ENCODE results near the gene ZNF783. TPM values are rescaled to one million over a fixed set of nuclear protein-coding genes. Genes with fewer than 3 reads are reported as not detected.

The ZNF783 gene
- total RNA-seq, 3 donors from 2014 or later = 9.2 to 18.2 (median 12.9) TPM

GRCh38 chr7:149294634-149295480 is 32.9 kb downstream of the ZNF783 start:
- TF ChIP-seq, protein P1, sequence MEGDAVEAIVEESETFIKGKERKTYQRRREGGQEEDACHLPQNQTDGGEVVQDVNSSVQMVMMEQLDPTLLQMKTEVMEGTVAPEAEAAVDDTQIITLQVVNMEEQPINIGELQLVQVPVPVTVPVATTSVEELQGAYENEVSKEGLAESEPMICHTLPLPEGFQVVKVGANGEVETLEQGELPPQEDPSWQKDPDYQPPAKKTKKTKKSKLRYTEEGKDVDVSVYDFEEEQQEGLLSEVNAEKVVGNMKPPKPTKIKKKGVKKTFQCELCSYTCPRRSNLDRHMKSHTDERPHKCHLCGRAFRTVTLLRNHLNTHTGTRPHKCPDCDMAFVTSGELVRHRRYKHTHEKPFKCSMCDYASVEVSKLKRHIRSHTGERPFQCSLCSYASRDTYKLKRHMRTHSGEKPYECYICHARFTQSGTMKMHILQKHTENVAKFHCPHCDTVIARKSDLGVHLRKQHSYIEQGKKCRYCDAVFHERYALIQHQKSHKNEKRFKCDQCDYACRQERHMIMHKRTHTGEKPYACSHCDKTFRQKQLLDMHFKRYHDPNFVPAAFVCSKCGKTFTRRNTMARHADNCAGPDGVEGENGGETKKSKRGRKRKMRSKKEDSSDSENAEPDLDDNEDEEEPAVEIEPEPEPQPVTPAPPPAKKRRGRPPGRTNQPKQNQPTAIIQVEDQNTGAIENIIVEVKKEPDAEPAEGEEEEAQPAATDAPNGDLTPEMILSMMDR (IDR thresholded peaks at IDR 0.05) = no peak
- no peaks in the 10 kb centered on the region for H3K36me3 ChIP-seq (ENCODE audit: low read depth)
- ATAC-seq (no peak), DNase-seq (no peak)
- H3K4me1 ChIP-seq (ENCODE audit: low read depth) = no peaks in the 10 kb centered on the region
- intact Hi-C loops (cut with DNase I, micrococcal nuclease) = no loop called here
- H3K9me3 ChIP-seq = no peaks in the 10 kb centered on the region
- no peak overlapping the region for H3K4me3 ChIP-seq

DNA sequence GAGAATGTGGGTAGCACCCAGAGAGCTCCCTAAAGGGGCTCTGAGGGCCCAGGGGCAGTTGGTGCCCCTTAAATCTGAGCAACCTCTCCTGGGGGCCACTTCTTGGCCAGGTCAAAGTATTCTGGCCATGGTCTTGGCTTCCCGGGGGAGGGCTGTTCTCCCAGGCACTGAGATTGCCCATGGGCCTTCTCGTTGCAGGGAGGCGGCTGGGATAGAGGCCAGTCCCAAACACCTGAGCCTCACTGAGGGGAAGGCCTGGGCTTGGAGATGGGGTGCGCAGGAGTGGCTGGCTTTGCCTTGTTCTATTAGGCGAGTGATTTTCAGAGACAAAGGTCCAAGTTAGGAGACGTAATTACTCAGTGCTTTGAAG is 33.5 kb downstream of the ZNF783 start:
- intact Hi-C loops (cut with DNase I, micrococcal nuclease) = no loop called here
- H3K36me3 ChIP-seq (ENCODE audit: low read depth) = no peaks in the 10 kb centered on the region
- ATAC-seq = no peak

DNA sequence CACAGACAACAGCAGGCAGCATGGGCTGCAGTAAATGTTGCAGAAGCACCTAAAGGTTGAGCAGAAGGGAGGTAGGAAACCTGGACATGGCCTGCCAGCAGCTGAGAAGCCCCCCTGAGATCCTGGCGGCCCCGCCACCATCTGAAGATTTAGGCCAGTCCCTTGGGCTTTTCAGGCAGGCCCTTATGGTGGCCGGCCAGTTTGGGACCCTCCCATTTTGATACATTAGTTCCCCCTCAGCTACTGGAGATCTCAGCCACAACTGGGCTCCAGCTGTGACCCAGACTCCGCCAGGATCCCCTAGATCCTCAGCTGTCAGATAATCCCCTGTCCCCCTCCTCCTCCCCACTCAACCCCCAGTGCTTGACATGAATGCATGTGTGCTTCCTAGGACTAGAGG is 34.4 kb downstream of the ZNF783 start:
- TF ChIP-seq, protein P1 (IDR thresholded peaks at IDR 0.05) = no peak
- DNase-seq (no peak), ATAC-seq (no peak)
- no peak overlapping the region for H3K4me3 ChIP-seq
- H3K9me3 ChIP-seq = no peaks in the 10 kb centered on the region
- intact Hi-C loops (cut with DNase I, micrococcal nuclease) = no loop called here
- H3K36me3 ChIP-seq (ENCODE audit: low read depth) = no peaks in the 10 kb centered on the region
- no peaks in the 10 kb centered on the region for H3K4me1 ChIP-seq (ENCODE audit: low read depth)

More for the DNA sequence above, 33.5 kb downstream of the ZNF783 start:
- no peak for DNase-seq
- TF ChIP-seq, protein P1 (IDR thresholded peaks at IDR 0.05) = no peak
- Histone ChIP-seq H3K4me1 (ENCODE audit: low read depth) (no peaks in the 10 kb centered on the region), H3K9me3 (no peaks in the 10 kb centered on the region), H3K4me3 (no peak overlapping the region)

DNA sequence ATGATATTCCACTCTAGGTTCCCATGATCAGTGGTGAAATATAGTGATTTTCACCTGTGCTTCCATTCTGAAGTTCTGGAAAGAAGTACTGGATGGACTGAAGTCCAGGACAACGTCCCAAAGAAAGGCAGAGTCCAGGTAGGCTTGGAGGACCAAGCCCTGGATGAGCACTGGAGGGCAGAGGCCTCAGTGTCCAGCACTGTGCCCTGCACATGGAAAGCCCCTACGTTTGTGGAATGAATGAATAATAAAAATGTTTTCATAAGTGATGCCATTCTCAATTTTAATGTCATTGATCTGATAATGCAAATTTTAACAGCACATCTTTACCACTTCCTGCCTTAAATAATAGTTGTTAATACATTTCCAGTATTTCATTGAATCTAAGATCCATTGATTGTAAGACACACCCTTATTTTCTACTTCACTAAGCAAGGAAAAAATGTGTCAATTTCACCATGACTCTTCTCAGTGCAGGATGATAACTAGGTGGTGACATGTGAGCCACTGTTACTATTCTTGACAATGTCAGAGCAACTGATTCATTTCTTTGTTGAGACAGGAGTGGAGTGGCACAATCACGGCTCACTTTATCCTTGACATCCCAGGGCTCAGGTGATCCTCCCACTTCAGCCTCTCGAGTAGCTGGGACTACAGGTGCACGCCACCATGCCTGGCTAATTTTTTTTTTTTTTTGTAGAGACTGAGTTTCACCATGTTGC is 35.2 kb downstream of the ZNF783 start:
- no peaks in the 10 kb centered on the region for H3K9me3 ChIP-seq
- no peaks in the 10 kb centered on the region for H3K4me1 ChIP-seq (ENCODE audit: low read depth)
- no peaks in the 10 kb centered on the region for H3K36me3 ChIP-seq (ENCODE audit: low read depth)
- no peak for ATAC-seq
- intact Hi-C loops (cut with DNase I, micrococcal nuclease) = no loop called here
- H3K4me3 ChIP-seq = no peak overlapping the region
- DNase-seq = no peak
- TF ChIP-seq, protein P1 (IDR thresholded peaks at IDR 0.05) = no peak

DNA sequence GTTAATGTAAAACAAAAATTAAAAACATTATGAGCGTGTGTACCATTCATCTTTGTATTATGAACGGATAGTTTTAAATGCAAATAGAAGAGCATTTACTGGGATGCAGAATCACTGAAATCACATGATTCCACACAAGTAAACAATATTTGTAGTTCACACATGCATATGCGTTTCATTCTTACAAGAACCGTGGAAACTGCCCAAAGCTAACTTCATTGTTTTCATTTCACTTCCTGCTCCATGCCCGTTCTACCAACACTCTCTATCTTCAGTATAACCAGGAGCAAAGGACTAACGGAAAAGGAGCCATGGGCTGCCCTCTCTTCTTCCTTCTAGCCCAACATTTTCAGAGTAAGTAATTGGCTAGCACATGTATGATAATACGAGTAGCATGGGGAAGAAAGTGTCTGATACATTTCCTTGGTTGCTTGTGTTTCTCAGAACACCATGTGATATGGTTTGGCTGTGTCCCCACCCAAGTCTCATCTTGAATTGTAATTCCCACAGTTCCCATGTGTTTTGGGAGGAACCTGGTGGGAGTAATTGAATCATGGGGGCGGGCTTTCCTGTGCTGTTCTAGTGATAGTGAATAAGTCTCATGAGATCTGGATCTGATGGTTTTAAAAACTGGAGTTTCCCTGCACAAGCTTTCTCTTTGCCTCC is 38.8 kb downstream of the ZNF783 start:
- H3K4me1 ChIP-seq (ENCODE audit: low read depth) = no peaks in the 10 kb centered on the region
- intact Hi-C loops (cut with DNase I, micrococcal nuclease) = no loop called here
- ATAC-seq (no peak), DNase-seq (no peak)
- H3K4me3 ChIP-seq = no peak overlapping the region
- no peaks in the 10 kb centered on the region for H3K36me3 ChIP-seq (ENCODE audit: low read depth)
- TF ChIP-seq, protein P1 (IDR thresholded peaks at IDR 0.05) = no peak
- H3K9me3 ChIP-seq = no peaks in the 10 kb centered on the region

Measured in mucosa of descending colon (tissue), 3 donors.